Esophagus muscularis mucosa (tissue), 4 donors: ENCODE data around the gene SDHB.

Source experiments
- EP300 ChIP-seq: sonication (generic); formaldehyde crosslinking; IDR thresholded peaks from one replicate; pipeline ENCODE4 v1.6.1; 2017; ENCODE audit warnings: antibody characterized with exemption
- POLR2A ChIP-seq: fragments of 450-650 bp; IDR thresholded peaks from one replicate; pipeline ENCODE4 v1.6.1; 2017; ENCODE audit warnings: antibody characterized with exemption, moderate library complexity, mild to moderate bottlenecking, low read depth
- TF ChIP-seq, protein P1 (sequence below), 3 experiments: fragments of 200-600 bp in 2 of 3; fragments of 450-650 bp in 1 of 3; sonication (generic) in 2 of 3; IDR thresholded peaks; one replicate each; pipeline ENCODE4 v1.5.1; 2017 to 2019; ENCODE audit warnings: antibody characterized with exemption in 3 of 3, mild to moderate bottlenecking in 2 of 3, moderate library complexity in 1 of 3

DNA sequence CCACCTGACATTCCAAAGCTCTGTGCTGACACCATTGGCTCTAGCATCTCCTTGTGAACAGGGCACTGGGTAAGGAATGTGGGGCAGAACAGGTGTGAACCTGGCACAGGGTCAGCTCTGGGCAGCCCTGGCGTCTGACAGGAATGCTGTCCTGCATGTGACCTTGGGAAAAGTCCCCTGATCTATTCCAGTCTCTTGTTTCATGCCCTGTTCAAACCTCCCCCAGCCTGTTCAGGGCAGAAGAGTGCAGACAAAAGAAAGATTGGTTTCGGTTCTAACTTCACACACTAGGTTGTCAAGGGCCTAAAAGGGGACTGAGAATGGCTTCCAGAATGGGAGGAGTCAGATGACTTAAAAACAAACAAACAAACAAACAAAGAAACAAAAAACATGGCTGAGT is 27.6 kb upstream of the SDHB start:
- TF ChIP-seq, protein P1, sequence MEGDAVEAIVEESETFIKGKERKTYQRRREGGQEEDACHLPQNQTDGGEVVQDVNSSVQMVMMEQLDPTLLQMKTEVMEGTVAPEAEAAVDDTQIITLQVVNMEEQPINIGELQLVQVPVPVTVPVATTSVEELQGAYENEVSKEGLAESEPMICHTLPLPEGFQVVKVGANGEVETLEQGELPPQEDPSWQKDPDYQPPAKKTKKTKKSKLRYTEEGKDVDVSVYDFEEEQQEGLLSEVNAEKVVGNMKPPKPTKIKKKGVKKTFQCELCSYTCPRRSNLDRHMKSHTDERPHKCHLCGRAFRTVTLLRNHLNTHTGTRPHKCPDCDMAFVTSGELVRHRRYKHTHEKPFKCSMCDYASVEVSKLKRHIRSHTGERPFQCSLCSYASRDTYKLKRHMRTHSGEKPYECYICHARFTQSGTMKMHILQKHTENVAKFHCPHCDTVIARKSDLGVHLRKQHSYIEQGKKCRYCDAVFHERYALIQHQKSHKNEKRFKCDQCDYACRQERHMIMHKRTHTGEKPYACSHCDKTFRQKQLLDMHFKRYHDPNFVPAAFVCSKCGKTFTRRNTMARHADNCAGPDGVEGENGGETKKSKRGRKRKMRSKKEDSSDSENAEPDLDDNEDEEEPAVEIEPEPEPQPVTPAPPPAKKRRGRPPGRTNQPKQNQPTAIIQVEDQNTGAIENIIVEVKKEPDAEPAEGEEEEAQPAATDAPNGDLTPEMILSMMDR (IDR thresholded peaks at IDR 0.05) = no peak
- no peak for TF ChIP-seq POLR2A
- no peak for TF ChIP-seq EP300
